ENCODE results near the gene RRAGA.
"Not testable (repeated sequence)": the region's sequence is repeated elsewhere in the genome, so short reads cannot be mapped to it uniquely, and the experiment has no call there.

Gene RRAGA

GRCh38 chr9:19048966-19049916 lies at the start of gene RRAGA:
Gene RRAGA, plus strand, starts transcription at chr9:19049427. Its CDS starts 233 bp downstream, at chr9:19049660.
- DNase-seq (ENCODE audit: low read depth) = peak; percentile 79

GRCh38 chr9:19000133-19000532 lies 49.1 kb upstream of the RRAGA start:
- no peak for DNase-seq (ENCODE audit: low read depth)

GRCh38 chr9:19009391-19009965 lies 39.7 kb upstream of the RRAGA start:
- DNase-seq (ENCODE audit: low read depth) = no peak

GRCh38 chr9:19018201-19018600 lies 31.0 kb upstream of the RRAGA start:
- no peak for DNase-seq (ENCODE audit: low read depth)

GRCh38 chr9:19020886-19021455 lies 28.3 kb upstream of the RRAGA start:
- no peak for DNase-seq (ENCODE audit: low read depth)

- not testable (repeated sequence) for DNase-seq (ENCODE audit: low read depth)
These were observed 27.6 kb upstream of the RRAGA start for GRCh38 chr9:19021649-19022048.

- DNase-seq (ENCODE audit: low read depth) = no peak
These were observed 27.0 kb upstream of the RRAGA start for GRCh38 chr9:19022206-19022605.

GRCh38 chr9:19023078-19023477 lies 26.1 kb upstream of the RRAGA start:
- DNase-seq (ENCODE audit: low read depth) = no peak

GRCh38 chr9:19026375-19026774 lies 22.9 kb upstream of the RRAGA start:
- DNase-seq (ENCODE audit: low read depth) = no peak

GRCh38 chr9:19027825-19028224 lies 21.4 kb upstream of the RRAGA start:
- DNase-seq (ENCODE audit: low read depth) = no peak

- peak; percentile 20 for DNase-seq (ENCODE audit: low read depth)
These were observed 20.3 kb upstream of the RRAGA start for GRCh38 chr9:19028835-19029451.

- DNase-seq (ENCODE audit: low read depth) = no peak
These were observed 18.3 kb upstream of the RRAGA start for GRCh38 chr9:19030899-19031298.

GRCh38 chr9:19032406-19032805 lies 16.8 kb upstream of the RRAGA start:
- DNase-seq (ENCODE audit: low read depth) = no peak

GRCh38 chr9:19033015-19033414 lies 16.2 kb upstream of the RRAGA start, which contains the start of gene SAXO1:
Gene SAXO1, minus strand, starts transcription at chr9:19033209. Its CDS starts 301 bp downstream, at chr9:19032908.
- no peak for DNase-seq (ENCODE audit: low read depth)

GRCh38 chr9:19036611-19037010 lies 12.6 kb upstream of the RRAGA start:
- no peak for DNase-seq (ENCODE audit: low read depth)

GRCh38 chr9:19049917-19050636 lies 850 bp downstream of the RRAGA start:
- peak; percentile 3 for DNase-seq (ENCODE audit: low read depth)

- no peak for DNase-seq (ENCODE audit: low read depth)
These were observed 1.7 kb downstream of the RRAGA start for GRCh38 chr9:19050637-19051591.

GRCh38 chr9:19057033-19057432 lies 7.8 kb downstream of the RRAGA start:
- DNase-seq (ENCODE audit: low read depth) = no peak

GRCh38 chr9:19074229-19074628 lies 25.0 kb downstream of the RRAGA start:
- DNase-seq (ENCODE audit: low read depth) = no peak

GRCh38 chr9:19074836-19075235 lies 25.6 kb downstream of the RRAGA start:
- no peak for DNase-seq (ENCODE audit: low read depth)

- no peak for DNase-seq (ENCODE audit: low read depth)
These were observed 36.1 kb downstream of the RRAGA start for GRCh38 chr9:19085295-19085694.
